Neuronal stem cell (in vitro differentiated cells): ENCODE measurements around the gene SCNN1B.

Experiments
- DNase-seq: peaks from one replicate; pipeline ENCODE4 v3.0.0-alpha.2; 2013; ENCODE audit warnings: low spot score
- H2AFZ ChIP-seq: one replicate; pipeline ENCODE4 v1.6.1; 2013; ENCODE audit warnings: mild to moderate bottlenecking, low read length, inconsistent platforms
- H2AK5ac ChIP-seq: 2 replicates; pipeline ENCODE4 v1.6.1; 2013; ENCODE audit warnings: low read depth, mild to moderate bottlenecking, inconsistent platforms, low read length, moderate library complexity, mixed read lengths
- H2BK120ac ChIP-seq: 2 replicates; pipeline ENCODE4 v1.6.1; 2013; ENCODE audit warnings: low read depth, mild to moderate bottlenecking, inconsistent platforms, low read length, moderate library complexity, mixed read lengths
- H2BK12ac ChIP-seq: one replicate; pipeline ENCODE4 v1.6.1; 2013; ENCODE audit warnings: low read length, inconsistent platforms
- H2BK15ac ChIP-seq: 2 replicates; pipeline ENCODE4 v1.6.1; 2013; ENCODE audit warnings: mild to moderate bottlenecking, low read length, inconsistent platforms, mixed read lengths
- H2BK5ac ChIP-seq: one replicate; pipeline ENCODE4 v1.6.1; 2013; ENCODE audit warnings: inconsistent platforms, mild to moderate bottlenecking, low read length, moderate library complexity
- H3K14ac ChIP-seq: one replicate; pipeline ENCODE4 v1.6.1; 2013; ENCODE audit warnings: low read length, inconsistent platforms
- H3K18ac ChIP-seq: 2 replicates; pipeline ENCODE4 v1.6.1; 2013; ENCODE audit warnings: low read length, inconsistent platforms
- H3K23ac ChIP-seq: 2 replicates; pipeline ENCODE4 v1.6.1; 2013; ENCODE audit warnings: low read depth, mild to moderate bottlenecking, mixed read lengths, low read length, inconsistent platforms; ENCODE audit not compliant: poor library complexity
- H3K27ac ChIP-seq: replicated peaks from 3 replicates; pipeline ENCODE4 v1.5.1; 2013; ENCODE audit warnings: low read length, inconsistent platforms
- H3K27me3 ChIP-seq, 3 experiments: 2 replicates each; pipeline ENCODE4 v1.6.1; 2013; ENCODE audit warnings: low read length in 3 of 3, mild to moderate bottlenecking in 2 of 3, inconsistent platforms in 1 of 3, low read depth in 1 of 3, mixed read lengths in 1 of 3, moderate library complexity in 1 of 3; ENCODE audit not compliant: control insufficient read depth in 3 of 3, insufficient read depth in 3 of 3
- H3K36me3 ChIP-seq, 2 donors: replicated peaks in 1 of 2; 2 replicates each; pipeline ENCODE4 v1.6.1; 2013; ENCODE audit warnings: low read length in 2 of 2; ENCODE audit not compliant: control insufficient read depth in 2 of 2, insufficient read depth in 2 of 2
- H3K4ac ChIP-seq: 2 replicates; pipeline ENCODE4 v1.6.1; 2013; ENCODE audit warnings: inconsistent platforms, mild to moderate bottlenecking, low read length, moderate library complexity
- H3K4me1 ChIP-seq, 2 donors: 1 replicate in 1 of 2; 2 replicates in 1 of 2; pipeline ENCODE4 v1.6.1; 2013; ENCODE audit warnings: low read length in 2 of 2, low read depth in 1 of 2; ENCODE audit not compliant: control insufficient read depth in 2 of 2, insufficient read depth in 1 of 2
- H3K4me2 ChIP-seq: one replicate; pipeline ENCODE4 v1.6.1; 2013; ENCODE audit warnings: mild to moderate bottlenecking, low read length, inconsistent platforms; ENCODE audit not compliant: insufficient read depth, poor library complexity, severe bottlenecking
- H3K4me3 ChIP-seq, 2 donors: 2 replicates each; pipeline ENCODE4 v1.5.1; 2013; ENCODE audit warnings: low read length in 2 of 2, mild to moderate bottlenecking in 2 of 2, inconsistent platforms in 1 of 2, moderate library complexity in 1 of 2
- H3K79me1 ChIP-seq: one replicate; pipeline ENCODE4 v1.6.1; 2013; ENCODE audit warnings: low read depth, mild to moderate bottlenecking, inconsistent platforms, low read length, moderate library complexity
- H3K9ac ChIP-seq: one replicate; pipeline ENCODE4 v1.6.1; 2013; ENCODE audit warnings: mild to moderate bottlenecking, low read depth, low read length, inconsistent platforms; ENCODE audit not compliant: poor library complexity
- H3K9me3 ChIP-seq, 2 donors: replicated peaks in 1 of 2; 2 replicates each; pipeline versions ENCODE3 to v1.6.1; 2013; ENCODE audit warnings: low read length in 2 of 2, mild to moderate bottlenecking in 2 of 2, inconsistent platforms in 1 of 2, low read depth in 1 of 2, mixed read lengths in 1 of 2, moderate library complexity in 1 of 2; ENCODE audit not compliant: control insufficient read depth in 2 of 2, insufficient read depth in 1 of 2
- H4K8ac ChIP-seq: one replicate; pipeline ENCODE4 v1.6.1; 2013; ENCODE audit warnings: low read depth, mild to moderate bottlenecking, inconsistent platforms, low read length, moderate library complexity
- H4K91ac ChIP-seq: one replicate; pipeline ENCODE4 v1.6.1; 2013; ENCODE audit warnings: low read length, low read depth, mild to moderate bottlenecking, inconsistent platforms; ENCODE audit not compliant: poor library complexity
- WGBS, 2 donors: extraction: QIAGEN DNeasy Blood & Tissue Kit; methylation state at CpG; one replicate each; pipeline ENCODE4 v1.1.7; 2013; ENCODE audit warnings: missing lambda C conversion rate in 2 of 2, mixed read lengths in 1 of 2; ENCODE audit not compliant: insufficient read length in 2 of 2, insufficient replicate concordance in 1 of 2; ENCODE audit errors: extremely low coverage in 2 of 2; 5-methylcytosine and 5-hydroxymethylcytosine counted together

Gene SCNN1B

DNA sequence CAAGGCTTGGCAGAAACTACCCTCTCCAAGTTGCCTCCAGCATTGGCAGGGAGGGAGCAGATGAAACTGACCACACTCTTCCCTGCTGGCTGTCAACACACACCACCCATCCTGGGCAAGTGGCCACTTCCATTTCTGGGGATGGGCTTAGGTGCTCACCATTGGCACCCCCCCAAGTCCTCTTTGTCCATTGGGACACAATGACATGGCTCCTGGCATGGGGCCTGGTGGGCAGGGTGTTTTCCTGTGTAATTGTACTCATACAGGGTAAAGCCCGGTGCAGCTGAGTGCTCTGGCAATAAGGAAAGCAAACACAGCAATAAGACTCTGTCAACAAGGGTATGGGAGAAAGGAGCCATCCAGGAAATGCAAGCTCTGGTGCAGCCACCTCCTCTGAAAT lies 22.6 kb downstream of the SCNN1B start:
- Histone ChIP-seq H3K4me2 (no peak overlapping the region), H2AK5ac (no peak overlapping the region), H3K14ac (no peak overlapping the region), H3K4me3 (no peak overlapping the region), H3K79me1 (no peaks in the 10 kb centered on the region), H4K91ac (no peak overlapping the region), H4K8ac (no peak overlapping the region), H2BK12ac (no peak overlapping the region), H3K36me3 (no peaks in the 10 kb centered on the region), H3K27ac (no peak overlapping the region), H2BK120ac (no peak overlapping the region), H2BK15ac (no peak overlapping the region), H3K9ac (no peak overlapping the region), H3K27me3 (no peaks in the 10 kb centered on the region), H3K4ac (no peak overlapping the region), H2BK5ac (no peak overlapping the region), H3K23ac (no peak overlapping the region), H3K9me3 (no peaks in the 10 kb centered on the region), H3K18ac (no peak overlapping the region), H3K4me1 (no peaks in the 10 kb centered on the region), H2AFZ (no peak overlapping the region)
- no CpG with 5 or more reads among the region's 1 CpG for WGBS, 2 donors
- DNase-seq = no peak

DNA sequence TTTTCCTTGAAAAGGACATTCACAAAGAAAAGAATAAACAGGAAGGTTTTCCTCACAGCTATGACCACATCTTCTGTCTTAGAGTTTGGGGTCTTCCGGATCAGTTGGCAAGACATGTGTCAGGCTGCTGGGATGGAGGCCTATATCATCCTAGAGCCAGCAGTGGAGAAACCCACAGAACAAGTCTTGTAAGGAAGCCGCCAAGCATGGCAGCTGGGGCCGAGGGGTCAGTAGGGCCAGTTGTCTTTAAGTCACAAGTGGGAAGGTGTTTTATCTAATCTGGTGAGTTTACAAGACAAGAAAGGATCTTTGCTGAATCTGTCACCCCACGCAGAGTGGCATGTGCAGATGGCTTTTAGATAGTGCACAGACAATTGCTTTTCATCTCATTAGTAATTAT lies 25.7 kb downstream of the SCNN1B start:
- no peak overlapping the region for H3K4me3 ChIP-seq

DNA sequence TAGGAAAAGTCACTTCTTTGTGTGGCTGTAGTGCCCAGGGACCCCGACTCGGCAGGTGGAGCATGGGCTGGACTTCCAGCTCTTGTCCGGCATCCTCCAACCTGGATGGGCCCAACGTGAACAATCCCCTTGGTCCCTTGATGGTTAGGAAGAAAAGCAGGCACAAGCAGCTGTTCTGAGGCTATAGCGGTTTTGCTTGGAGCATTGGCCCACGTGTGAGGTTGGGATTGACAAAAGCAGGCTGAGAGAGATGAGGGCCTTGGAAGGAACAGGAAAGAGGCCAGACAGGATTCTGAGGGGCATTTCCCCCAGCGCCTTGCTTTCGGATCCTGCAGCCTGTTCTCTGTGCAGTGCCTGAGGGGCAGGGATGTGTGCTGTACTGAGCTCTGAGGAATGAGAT lies 28.1 kb downstream of the SCNN1B start:
- no CpG with 5 or more reads among the region's 8 CpGs for WGBS, 2 donors
- no peaks in the 10 kb centered on the region for H3K27me3 ChIP-seq
- H3K18ac ChIP-seq = no peak overlapping the region
- H3K4ac ChIP-seq = no peak overlapping the region
- DNase-seq = no peak
- no peak overlapping the region for H3K9ac ChIP-seq
- H2AK5ac ChIP-seq = no peak overlapping the region
- no peak overlapping the region for H4K91ac ChIP-seq
- H3K27ac ChIP-seq = no peak overlapping the region
- H2AFZ ChIP-seq = no peak overlapping the region
- H2BK5ac ChIP-seq = no peak overlapping the region
- H3K4me3 ChIP-seq = no peak overlapping the region
- H3K23ac ChIP-seq = no peak overlapping the region
- no peak overlapping the region for H2BK12ac ChIP-seq
- no peak overlapping the region for H2BK120ac ChIP-seq
- H3K14ac ChIP-seq = no peak overlapping the region
- no peak overlapping the region for H3K4me2 ChIP-seq
- H2BK15ac ChIP-seq = no peak overlapping the region
- no peaks in the 10 kb centered on the region for H3K9me3 ChIP-seq
- H4K8ac ChIP-seq = no peak overlapping the region
- no peaks in the 10 kb centered on the region for H3K79me1 ChIP-seq
- H3K4me1 ChIP-seq = no peaks in the 10 kb centered on the region
- H3K36me3 ChIP-seq = no peaks in the 10 kb centered on the region

More for the DNA sequence above, 25.7 kb downstream of the SCNN1B start:
- no peak overlapping the region for H2AFZ ChIP-seq
- no peak overlapping the region for H4K8ac ChIP-seq
- no peaks in the 10 kb centered on the region for H3K79me1 ChIP-seq
- no peaks in the 10 kb centered on the region for H3K9me3 ChIP-seq
- H4K91ac ChIP-seq = no peak overlapping the region
- WGBS, 2 donors = no CpG with 5 or more reads among the region's 4 CpGs
- no peak overlapping the region for H3K18ac ChIP-seq
- H3K4ac ChIP-seq = no peak overlapping the region
- no peak overlapping the region for H3K9ac ChIP-seq
- no peaks in the 10 kb centered on the region for H3K27me3 ChIP-seq
- no peak overlapping the region for H3K23ac ChIP-seq
- H3K4me2 ChIP-seq = no peak overlapping the region
- H2AK5ac ChIP-seq = no peak overlapping the region
- H3K14ac ChIP-seq = no peak overlapping the region
- H3K36me3 ChIP-seq = no peaks in the 10 kb centered on the region
- no peak overlapping the region for H2BK12ac ChIP-seq
- DNase-seq = no peak
- H2BK15ac ChIP-seq = no peak overlapping the region
- H3K27ac ChIP-seq = no peak overlapping the region
- H2BK5ac ChIP-seq = no peak overlapping the region
- no peak overlapping the region for H2BK120ac ChIP-seq
- H3K4me1 ChIP-seq = no peaks in the 10 kb centered on the region

GRCh38 chr16:23330583-23331249 lies 28.6 kb downstream of the SCNN1B start:
- H3K4me3 ChIP-seq = no peak overlapping the region
- WGBS, 2 donors = no CpG with 5 or more reads among the region's 11 CpGs
- H3K9me3 ChIP-seq = no peaks in the 10 kb centered on the region
- H3K4ac ChIP-seq = no peak overlapping the region
- H3K27me3 ChIP-seq = no peaks in the 10 kb centered on the region
- no peak for DNase-seq
- no peak overlapping the region for H2BK120ac ChIP-seq
- no peak overlapping the region for H4K91ac ChIP-seq
- H3K4me1 ChIP-seq = no peaks in the 10 kb centered on the region
- H2BK15ac ChIP-seq = no peak overlapping the region
- H2BK5ac ChIP-seq = no peak overlapping the region
- no peak overlapping the region for H3K14ac ChIP-seq
- no peaks in the 10 kb centered on the region for H3K79me1 ChIP-seq
- no peaks in the 10 kb centered on the region for H3K36me3 ChIP-seq
- H4K8ac ChIP-seq = no peak overlapping the region
- H3K9ac ChIP-seq = no peak overlapping the region
- no peak overlapping the region for H3K18ac ChIP-seq
- no peak overlapping the region for H2AK5ac ChIP-seq
- H2BK12ac ChIP-seq = no peak overlapping the region
- H2AFZ ChIP-seq = no peak overlapping the region
- no peak overlapping the region for H3K4me2 ChIP-seq
- H3K23ac ChIP-seq = no peak overlapping the region
- no peak overlapping the region for H3K27ac ChIP-seq
